Kasumi-1 (cell line): Measurements from ENCODE around the gene BCCIP.
A peak's percentile ranks its signal among the peaks of the same experiment; 100 is the strongest.

ENCODE experiments used
- DNase-seq, 2 experiments: peaks; one replicate each; lab custom pipeline; 2025; lab: John Stamatoyannopoulos, UW

BCCIP gene

DNA sequence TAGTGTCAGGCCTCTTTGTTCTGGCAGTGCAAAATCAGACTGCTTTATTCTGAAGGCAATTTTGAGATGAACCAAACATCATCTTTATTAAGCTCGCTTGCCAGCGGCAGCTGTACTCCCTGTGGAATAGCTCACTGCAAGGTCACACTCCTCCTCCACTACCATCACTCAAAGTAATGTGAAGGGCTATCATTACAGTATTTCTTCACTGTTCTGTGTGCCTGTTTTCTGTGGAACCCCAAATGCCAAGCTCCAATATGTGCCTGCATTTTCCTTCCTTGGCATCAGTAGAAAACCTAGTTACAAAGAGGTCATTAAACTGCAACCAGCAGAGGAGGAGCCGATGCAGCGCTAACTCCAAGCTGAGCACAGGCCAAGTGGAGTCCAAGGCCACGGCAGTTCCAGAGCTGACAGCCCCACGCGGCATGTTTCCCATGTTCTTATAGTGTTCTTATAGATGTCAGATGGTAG lies 21.4 kb downstream of the BCCIP start:
- DNase-seq: no peak

DNA sequence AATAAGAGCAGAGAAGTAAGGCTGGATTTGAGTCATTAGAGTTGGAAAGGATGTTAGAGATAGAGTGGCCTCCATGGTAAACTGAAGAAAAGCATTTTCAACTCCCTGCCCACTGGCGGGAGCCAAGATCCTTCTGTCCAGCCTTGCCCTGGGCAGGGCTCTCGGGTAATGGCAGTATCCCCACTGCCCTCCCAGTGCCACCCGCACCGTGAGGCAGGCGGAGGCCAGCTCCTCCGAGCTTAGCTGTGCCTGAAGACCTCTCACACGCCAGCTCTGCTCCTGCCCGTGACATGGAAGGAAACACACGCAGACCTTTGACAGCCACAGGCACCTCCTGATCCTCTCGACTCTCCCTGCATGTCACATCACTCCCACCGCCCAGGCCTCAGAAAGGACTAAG lies 22.3 kb downstream of the BCCIP start:
- DNase-seq: no peak

DNA sequence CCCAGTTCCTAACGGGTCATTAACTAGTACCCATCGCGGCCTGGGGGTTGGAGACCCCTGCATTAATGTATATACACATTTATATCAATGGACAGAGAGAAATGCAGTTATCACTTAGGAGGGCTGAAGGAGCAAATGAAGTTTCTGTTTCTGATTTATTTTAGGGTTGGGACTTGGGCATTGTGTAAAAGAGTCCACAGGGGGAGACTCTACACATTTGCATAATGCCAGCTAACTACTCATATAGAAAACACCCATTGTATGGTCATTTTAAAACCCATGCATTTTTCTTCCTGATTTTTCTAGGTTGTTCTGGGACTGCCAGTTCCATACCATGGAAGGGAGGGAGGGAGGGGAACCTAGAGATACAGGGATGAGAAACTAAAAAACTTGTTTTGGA lies 23.5 kb downstream of the BCCIP start:
- no peak for DNase-seq

DNA sequence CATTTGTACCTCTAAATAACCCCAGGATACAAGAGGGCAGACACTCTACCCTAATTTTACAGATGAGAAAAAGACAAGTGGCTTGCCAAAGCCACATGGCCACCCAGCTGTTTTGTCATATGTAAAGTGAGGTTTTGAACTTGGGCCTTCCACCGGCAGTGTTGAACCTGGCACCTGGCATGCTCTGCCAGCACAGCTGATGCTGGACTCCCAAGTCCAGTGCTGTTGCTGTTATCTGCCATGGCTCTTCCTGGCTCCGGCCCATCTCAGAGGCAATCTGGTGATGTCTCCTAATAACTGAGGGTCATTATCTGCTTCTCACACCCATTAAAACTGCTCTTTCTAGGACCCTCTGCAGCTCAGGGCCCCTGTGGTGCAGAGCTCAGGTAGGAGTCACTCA lies 25.0 kb downstream of the BCCIP start:
- DNase-seq: no peak

DNA sequence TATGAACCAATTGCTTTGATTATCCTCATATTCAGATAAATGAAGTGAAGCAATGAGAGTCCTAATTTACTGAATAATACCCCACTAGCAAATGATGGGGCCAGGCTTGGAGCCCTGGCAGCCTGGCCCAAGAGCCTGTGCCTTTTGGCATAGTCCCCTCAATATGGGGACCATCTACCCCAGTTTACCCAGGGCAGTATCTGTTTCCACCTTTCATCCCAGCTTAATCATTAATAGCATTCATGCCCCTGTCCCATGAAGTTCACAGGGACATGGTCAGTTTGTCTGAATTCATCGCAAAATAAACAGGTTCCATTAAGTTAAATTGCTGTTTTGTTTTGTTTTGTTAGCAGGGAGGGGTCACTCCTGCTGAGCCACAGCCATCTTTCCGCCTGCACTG lies 25.5 kb downstream of the BCCIP start:
- no peak for DNase-seq

DNA sequence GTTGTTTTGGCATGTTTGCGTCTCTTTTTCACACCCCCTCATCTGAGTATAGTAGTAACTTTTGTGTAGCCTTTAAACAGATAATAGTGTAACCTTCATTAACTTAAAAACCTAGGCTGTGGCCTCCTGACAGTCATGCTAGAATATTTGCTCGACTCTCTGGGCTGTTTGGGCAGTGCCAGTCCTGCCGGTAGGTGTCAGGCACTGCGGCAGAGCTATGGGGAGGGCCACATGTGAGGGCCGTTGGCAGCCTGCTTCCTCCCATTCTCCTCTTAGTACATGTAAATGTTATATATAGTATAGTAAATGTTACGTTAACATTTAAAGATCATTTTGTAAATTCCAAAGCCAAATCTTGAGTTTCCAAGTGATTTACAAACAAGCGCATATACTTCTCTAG lies 26.1 kb downstream of the BCCIP start:
- DNase-seq: no peak

DNA sequence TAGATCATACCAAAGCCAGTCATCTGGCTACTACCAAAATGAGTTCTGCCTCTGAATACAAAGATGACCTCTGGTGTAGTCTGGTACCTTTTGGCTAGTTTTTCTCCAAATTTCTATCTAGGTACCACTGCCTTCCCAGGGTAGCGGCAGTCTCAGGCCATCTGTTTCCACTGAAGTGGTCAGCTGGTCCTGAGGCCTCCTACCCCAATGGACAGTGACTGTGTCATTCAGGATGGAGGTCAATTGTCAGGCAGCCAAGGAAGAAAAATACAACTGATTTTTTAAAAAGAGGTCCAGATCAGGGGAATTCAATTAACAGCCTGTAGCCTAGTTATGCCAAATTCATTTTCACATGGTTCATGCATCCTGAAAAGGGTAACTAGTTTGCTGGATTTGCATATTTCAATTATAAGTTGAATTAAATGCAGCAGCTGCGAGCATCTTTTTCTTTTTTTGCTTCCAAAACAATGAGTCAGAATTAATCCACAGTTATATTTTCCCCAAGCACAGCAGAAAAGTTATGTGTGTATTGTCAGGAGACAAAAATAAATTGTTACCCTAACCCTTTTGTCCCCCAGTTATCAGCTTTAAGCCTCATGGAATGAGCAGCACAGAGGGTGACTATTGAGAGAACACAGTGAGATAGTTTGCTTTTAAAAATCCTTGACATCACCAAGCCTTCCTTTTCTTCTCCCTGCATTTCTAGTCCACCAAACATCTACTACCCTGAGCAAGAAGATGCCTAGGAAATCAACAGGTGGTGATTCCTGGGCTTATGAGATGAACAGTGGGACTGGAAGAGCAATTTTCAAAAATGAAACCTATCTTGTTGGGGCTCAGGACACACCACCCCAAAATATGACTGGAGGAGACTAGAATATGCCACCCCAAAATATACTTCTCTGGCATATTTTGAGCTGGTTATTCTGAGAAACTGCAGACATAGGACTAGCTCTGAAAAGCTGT lies 27.7 kb downstream of the BCCIP start:
- no peak for DNase-seq

DNA sequence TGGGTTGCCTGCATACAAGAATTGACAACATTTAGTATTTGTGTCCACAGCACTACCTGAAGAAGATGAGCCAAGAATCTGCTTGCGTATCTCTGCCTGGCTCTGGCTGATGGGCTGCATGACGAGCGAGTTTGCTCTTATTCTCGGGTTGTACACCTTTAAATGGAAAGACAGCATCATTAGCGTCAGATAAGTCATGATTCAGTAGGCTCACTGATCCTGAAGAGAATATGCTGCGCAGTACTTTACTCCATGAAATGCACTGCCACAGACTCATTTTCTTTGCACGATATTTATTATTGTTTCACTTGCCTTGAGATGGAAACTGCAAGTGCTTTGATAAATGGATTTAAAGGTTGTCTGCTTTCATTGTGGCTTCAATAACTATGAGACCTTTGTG lies 29.1 kb downstream of the BCCIP start:
- DNase-seq: no peak

DNA sequence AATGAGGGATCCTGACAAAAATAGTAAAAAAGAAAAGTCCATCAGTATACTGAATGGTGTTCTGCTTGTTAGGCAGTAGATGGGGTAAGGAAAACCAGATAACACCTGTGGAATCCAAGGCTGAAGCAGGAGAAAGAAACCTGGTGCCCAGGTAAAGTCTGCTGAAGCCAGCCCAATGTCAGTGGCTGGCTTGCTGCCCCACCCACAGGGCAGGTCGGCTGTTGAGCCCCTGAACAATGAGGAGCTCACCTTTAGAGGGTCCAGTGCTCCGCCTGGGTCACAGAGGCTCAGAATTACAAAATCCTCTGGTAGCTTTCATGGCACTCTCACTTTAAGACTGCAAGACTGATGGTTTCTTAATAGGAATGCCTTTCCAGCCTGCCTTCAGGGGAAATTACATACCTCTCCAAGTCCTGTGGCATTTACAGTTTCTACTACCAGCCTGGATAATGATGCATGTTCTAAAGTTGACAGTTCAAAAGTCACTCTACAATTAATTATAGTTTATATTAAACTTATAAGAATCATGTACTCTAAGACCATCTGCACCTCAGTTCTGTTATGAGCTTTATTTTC lies 33.9 kb downstream of the BCCIP start:
- no peak for DNase-seq

DNA sequence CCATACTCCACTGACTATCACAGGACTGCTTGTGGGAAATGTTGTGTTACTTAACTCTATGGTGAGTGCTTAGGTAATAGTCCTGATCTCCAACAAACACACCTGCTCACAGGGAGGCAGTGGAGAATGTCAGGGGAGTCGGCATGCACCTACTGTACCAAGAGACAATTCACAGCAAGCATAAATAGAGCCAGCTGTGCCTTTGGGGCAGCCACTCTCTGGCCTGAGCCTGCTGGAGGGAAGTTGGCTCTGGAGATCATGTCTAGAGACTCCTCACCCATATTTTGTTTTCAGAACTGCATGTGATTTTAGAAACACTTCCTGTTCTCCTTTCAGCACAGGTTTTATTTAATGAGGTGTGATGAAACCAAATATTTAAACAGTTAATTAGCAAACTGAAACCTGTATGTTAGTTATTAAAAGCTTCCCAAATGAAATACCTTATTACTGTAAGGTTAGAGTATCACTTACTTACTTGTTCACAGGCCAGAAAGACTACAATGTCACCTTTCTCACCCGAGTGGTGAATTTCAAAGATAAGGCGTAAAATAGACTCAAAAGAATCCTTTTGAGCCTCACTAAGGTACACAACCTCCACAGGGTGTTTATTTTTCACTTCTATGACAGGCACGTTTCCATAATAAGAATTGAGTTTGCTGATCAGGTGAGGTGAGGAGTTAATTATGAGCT lies 35.9 kb downstream of the BCCIP start:
- DNase-seq: no peak

DNA sequence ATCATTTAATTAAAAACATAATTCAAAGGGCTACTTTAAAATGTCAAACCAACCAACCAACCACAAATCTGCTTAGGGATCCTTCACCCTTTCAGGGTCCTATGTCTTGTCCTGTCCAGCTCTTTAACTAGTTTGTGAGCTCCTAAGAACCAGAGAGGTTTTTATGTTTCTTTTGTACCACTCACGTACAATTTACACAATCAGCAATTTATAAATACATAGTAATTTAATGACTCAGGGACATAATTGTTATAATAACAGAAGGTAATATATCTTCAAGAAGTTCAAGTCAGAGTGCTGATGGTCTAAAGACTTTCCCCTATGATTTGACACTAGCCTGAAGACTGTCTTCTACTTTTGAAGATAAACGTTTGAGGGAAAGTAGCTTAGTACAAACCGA lies 41.8 kb downstream of the BCCIP start:
- no peak for DNase-seq

DNA sequence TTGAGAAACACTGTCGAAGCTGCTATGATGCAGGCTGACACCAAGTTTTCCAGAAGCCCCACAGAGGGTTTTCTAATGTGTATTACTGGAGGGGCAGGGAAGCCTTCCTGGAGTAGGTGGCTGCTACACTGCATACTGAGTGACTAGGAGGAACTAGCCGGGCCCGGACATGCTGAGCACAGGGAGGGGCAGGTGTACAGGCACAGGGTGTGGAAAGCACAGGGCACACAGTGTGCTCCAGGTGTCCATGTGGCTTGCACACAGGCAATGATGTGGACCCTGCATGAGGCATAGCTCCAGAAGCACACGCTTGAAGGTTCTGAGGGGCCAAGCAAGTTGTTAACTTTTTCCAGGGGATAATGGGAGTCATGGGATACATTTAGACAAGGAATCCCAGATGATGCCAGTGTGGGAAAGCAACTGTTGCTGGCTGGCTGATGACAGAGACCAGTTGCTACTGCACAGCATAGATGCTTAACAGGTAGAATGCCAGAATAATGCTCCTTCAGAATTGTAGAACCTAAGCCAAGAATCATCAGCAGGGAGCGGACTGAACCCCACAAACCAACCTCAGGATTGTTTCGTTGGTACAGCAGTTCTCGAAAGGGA lies 43.2 kb downstream of the BCCIP start:
- DNase-seq: no peak

DNA sequence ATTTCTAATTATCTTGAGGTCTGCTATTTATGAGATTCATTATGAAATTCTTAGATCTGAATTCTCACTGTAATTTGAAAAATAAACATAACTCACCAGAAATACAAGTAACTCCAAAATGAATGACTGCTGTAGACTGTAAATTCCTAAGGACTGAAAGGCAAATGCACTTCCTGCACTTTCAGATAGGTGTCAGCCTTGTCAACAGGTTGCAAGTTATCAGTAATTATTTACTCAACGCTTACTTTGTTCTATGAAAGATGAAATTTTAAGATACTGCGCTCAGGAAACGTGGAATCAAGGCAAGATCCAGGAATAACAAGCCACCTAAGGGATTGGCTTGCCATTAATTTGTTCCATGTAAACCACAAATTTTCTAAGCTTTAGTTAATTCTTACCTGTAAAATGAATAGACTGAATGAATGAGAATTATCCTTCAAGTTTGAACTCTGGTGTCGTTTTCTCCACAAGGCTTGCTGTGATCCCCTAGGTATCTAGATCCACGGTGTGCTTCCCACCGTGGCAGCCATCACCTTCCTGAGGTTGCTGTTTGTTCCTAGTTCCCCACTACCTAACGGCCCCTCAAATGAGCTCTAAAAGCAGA lies 45.1 kb downstream of the BCCIP start:
- DNase-seq: peak; percentile 74 to 82

DNA sequence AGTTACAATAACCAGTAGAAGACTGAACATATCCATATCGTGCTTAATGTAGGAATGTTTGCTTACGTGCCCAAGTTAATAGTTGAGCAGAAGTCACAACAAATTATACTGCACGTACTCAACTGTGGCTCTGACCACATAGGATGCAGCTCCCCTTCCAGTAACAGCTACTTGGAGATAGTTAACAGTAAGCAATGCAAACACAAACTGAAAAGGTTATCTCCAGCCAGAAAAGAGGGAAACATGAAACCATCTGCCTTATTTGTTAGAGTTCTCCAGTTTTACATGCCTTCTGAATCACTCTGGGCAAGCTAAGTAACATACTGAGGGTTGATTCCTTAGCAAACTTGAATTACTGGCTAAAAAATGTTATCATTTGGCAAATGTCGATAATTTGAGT lies 48.0 kb downstream of the BCCIP start:
- no peak for DNase-seq

DNA sequence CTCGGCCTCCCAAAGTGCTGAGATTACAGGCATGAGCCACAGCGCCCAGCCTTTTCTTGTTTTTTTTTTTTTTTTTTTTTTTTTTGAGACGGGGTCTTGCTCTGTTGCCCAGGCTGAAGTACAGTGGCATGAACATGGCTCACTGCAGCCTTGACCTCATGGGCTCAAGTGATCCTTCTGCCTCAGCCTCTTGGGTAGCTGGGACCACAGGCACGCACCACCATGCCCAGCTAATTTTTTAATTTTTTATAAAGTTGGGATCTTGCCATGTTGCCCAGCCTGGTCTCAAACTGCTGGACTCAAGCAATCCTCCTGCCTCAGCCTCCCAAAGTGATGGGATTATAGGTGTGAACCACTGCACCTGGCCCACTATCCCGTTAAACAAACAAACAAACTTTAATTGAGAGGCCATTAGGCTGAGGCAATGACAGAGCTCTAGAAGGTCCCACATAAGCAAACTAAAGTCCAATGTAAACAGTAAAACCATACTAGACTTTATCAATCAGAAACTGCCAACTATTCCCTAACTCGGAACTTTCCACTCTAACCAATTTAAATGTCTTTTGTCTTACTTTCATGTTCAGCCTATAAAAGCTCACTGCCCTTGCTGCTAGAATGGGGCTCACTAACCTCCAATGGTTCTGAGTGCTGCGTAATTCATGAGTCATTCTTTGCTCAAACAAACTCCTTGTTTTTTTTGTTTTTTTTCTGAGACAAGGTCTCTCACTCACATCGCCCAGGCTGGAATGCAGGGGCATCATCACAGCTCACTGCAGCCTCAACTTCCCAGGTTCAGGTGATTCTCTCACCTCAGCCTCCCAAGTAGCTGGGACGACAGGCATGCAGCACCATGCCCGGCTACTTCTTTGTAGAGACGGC lies 55.9 kb downstream of the BCCIP start:
- DNase-seq: no peak

DNA sequence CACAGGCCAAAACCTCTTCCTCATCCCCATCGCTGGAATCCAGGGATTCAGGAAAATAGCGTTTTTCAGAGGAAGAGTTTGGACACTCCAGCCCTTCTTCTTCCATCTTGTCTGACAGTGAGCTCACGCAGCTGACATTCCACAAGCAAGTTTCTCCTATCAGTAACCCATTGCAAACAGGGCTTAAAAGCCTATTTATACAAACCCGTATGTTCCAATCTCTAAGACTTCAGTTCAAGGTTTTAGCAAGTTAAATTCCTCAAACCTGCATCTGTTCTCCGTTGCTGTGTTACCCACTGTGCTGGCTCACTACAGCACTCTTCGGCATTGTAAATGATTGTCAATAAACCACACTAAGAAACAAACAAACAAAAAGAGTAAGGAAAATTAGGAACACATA lies 57.4 kb downstream of the BCCIP start:
- no peak for DNase-seq

DNA sequence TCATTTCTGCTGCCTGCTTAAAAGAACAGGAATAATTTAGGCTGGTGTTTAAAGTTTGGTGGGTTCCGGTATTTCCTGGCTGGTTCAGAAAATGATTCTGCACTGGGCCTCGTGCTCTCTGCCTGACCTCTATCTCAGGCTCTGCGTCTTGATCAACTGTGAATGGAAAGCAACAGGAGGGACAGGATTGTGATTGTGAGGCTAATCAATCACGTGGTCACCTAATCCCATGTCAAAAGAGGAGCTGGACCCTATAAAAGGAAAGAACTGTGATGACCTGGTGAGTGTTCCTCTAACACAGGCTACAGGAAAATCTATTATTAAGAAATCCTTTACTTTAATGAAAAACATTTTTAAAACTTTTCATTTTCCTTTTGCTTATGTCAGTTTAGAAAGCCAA lies 57.8 kb downstream of the BCCIP start, which contains the start of gene DHX32:
DHX32 (minus strand) TSS at position 101 of the 400 bp plus-strand sequence. CDS start 468 bp downstream, outside the sequence.
- DNase-seq: no peak

DNA sequence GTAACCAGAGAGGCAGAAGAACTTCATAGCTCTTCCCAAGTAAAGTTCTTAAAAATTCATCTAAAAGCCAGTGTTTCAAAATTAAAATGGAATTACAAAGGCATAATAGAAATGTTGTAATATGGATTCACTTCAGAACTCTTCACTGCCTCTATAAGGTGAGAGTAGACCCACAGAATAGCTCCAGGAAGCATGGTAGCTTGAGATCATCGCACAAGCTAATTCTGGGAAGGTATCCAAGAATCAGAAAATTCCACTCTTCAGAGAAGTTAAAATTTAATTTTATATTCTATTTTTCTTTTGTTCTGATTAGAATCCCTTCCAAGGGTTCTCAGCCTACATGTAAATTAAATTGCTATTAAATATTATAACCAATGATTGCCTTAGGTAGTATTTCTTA lies 59.2 kb downstream of the BCCIP start:
- no peak for DNase-seq

DNA sequence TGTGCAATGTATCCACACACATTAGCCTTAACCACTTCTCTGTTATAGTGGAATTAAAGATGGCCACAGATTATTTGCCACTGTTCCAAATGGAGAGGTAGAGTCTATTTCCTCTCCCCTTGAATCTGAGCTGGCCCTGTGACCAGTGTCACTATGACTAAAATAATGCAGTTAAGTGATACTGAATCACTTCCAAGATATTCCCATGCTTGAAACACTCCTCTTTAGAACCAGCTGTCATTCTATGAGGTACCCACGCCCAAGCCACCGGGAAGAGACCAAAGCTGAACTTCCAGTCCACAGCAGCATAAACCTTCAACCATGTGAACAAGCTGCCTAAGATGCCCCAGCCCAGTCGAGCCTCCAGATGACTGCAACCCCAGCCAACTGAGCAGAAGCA lies 59.9 kb downstream of the BCCIP start:
- DNase-seq: no peak
